ENCODE results near the gene STRADB.
"Not testable (repeated sequence)": the region's sequence is repeated elsewhere in the genome, so short reads cannot be mapped to it uniquely, and the experiment has no call there.

Gene STRADB

DNA sequence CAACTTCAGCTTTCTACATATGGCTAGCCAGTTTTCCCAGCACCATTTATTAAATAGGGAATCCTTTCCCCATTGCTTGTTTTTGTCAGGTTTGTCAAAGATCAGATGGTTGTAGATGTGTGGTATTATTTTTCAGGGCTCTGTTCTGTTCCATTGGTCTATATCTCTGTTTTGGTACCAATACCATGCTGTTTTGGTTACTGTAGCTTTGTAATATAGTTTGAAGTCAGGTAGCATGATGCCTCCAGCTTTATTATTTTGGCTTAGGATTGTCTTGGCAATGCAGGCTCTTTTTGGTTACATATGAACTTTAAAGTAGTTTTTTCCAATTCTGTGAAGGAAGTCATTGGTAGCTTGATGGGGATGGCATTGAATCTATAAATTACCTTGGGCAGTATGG, 23.2 kb upstream of the STRADB start:
- DNase-seq: not testable (repeated sequence)

DNA sequence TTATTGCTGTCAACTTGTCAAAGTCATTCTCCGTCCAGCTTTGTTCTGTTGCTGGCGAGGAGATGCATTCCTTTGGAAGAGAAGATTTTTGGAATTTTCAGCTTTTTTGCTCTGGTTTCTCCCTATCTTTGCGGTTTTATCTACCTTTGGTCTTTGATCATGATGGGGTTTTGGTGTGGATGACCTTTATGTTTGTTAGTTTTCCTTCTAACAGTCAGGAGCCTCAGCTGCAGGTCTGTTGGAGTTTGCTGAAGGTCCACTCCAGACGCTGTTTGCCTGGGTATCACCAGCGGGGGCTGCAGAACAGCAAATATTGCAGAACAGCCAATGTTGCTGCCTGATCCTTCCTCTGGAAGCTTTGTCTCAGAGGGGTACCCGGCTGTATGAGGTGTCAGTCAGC, 21.7 kb upstream of the STRADB start:
- not testable (repeated sequence) for DNase-seq

DNA sequence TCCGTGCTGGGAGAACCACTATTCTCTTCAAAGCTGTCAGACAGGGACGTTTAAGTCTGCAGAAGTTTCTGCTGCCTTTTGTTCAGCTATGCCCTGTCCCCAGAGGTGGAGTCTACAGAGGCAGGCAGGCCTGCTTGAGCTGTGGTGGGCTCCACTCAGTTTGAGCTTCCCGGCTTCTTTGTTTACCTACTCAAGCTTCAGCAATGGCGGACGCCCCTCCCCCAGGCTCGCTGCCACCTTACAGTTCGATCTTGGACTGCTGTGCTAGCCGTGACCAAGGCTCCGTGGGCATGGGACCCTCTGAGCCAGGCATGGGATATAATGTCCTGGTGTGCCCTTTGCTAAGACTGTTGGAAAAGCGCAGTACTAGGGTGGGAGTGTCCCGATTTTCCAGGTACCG, 21.2 kb upstream of the STRADB start:
- DNase-seq: not testable (repeated sequence)

DNA sequence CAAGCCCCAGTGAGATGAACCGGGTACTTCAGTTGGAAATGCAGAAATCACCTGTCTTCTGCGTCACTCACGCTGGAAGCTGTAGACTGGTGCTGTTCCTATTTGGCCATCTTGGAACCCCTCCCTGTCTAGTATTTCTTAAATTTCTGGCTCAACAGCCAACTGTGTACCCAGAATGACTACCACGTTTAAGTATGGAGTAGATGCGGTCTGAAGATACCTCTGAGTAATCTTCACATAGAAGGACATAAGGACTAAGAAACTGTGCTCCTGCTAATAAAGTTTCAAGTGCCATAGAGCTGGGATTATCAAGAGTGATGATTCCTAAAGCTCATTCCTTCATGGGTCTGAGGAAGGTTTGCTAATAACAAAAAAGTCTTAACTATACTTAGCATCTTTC, 20.7 kb upstream of the STRADB start:
- DNase-seq: no peak

DNA sequence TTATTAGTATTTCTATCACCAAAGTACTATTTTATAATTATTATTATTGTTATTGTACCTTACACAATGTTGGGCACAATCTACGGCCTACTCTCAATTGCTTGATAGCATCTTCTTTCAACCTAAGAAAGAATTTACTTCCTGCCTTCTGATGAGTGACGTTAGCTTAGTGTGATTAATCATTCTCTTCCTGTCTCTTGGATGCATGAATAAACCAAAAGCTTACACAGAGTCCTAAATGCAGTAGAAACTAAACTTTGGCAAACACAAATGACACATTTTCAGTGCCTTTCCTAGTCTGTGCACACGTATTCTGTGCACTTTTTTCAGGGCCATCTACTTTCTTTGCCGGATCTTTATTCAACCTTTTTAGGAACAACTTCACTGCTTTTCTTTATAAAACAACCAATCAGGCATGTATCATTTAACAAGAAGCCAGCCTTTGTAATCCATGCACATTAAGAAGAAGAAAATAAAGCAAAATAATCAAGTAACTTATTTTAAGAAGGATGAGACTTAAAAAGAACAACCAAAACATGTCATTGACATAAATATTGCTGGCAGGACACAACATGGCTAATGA, 19.4 kb upstream of the STRADB start:
- no peak for DNase-seq

DNA sequence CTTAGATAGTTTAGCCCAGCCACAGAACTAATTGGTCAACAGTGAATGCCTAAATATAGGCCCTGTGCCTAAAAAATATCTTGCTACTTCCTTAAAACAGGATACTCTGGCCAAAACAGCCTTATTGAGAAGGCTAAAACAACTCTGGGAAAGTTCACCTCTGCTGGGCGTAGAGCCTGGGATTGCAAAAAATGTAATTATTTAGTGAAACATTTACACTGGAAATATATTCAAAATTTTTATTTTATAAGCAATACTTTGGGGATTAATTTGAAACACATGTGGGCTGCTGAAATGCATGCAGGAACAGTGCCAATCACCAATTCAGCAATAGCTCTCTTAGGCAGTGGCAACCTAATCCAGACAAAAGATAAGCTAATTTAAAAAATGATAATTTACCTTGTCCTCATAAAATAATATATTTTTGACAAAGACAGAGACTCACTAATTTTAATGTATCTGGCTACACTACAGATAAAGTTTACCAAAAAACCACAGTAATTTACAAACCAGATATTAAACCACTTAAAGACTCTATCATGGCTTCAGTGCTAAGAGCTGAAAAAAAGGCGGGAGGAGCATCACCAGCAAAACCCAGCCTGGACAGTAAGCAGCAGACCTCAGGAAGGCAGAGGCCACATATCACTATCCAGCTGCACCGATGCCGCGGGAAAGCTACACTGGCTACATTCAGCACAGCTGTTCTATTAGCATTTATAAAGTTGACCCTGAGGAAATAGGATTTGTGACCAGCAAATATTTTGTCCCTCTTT, 18.7 kb upstream of the STRADB start:
- DNase-seq: no peak

DNA sequence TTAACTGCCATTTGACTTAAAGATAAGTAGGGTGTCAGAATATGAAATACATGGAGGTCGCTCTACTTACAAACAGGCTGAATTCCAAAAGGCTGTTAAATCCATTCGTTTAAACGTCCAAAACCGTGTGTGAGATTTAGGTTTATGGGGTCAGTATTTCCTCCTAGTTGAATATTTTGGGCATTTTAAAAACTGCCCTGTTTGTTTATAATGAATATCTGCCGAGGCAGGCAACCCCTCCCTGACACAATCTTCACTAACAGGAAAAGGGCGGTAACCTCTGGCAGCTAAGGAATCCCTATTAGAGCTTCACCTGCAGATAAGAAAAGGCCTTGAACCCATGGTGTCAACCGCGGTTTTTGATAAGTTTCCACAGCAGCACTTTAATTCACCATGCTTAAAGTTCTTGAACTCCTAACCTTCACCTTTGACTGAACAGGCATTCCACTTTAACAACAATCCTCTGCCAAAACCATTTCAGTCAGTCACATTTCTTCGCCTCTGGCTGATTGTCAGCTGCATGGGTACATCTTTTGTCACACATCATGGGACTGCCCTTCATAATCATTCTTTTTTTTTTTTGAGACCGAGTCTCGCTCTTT, 18.0 kb upstream of the STRADB start:
- no peak for DNase-seq

DNA sequence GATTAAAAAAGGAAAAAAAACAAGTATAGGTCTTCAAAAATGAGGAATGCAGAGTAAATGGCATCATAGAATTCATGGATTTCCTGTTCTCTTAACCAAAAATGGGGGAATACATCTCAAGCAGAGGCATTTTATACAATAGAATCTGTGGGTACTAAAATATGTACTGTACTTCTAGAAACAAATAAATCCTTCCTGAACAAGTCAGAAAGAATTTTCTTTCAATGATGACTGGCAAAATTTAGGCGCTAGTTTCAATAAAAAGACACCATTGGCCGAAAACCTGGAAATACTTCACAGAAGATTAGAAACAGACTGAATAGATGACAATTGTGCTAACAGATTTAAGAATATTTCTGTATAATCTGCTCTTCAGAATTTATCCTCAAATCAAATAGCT, 15.4 kb upstream of the STRADB start:
- DNase-seq: no peak

DNA sequence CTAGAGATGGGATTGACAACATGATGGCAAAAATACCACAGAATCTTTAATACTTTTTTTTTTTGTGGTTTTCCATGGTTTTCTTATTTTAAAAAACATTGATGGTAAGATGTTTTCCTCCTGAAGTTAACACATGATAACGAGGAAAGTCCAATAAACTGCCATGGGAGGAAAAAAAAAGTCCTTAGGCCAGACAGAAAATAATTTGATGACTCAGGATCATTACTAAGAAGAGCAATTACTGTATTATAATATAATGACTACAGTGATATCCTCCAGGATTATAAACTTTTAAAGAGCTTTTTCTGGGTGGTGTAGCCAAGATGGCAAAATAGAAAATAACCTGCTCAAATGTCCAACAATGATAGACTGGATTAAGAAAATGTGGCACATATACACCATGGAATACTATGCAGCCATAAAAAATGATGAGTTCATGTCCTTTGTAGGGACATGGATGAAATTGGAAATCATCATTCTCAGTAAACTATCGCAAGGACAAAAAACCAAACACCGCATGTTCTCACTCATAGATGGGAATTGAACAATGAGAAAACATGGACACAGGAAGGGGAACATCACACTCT, 12.1 kb upstream of the STRADB start:
- DNase-seq: not testable (repeated sequence)

DNA sequence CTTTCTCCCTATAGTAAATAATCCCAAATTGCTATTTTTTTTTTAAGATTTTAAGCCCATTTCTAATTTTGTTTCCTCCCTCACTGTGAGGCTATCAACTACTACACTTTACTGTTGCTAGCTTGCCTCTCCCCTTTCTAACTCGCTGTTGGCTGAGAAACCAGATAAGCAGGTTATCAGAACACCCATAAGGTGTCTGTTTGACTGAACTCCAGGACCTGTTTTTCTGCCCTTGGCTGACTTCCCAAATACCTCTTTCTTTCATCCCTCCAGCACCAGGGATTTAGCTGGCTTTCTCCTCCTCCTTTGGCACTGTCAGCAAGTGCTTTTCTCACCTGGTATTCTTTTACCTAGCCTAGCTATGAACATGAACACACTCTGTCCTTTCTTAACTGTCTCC, 11.4 kb upstream of the STRADB start:
- no peak for DNase-seq

DNA sequence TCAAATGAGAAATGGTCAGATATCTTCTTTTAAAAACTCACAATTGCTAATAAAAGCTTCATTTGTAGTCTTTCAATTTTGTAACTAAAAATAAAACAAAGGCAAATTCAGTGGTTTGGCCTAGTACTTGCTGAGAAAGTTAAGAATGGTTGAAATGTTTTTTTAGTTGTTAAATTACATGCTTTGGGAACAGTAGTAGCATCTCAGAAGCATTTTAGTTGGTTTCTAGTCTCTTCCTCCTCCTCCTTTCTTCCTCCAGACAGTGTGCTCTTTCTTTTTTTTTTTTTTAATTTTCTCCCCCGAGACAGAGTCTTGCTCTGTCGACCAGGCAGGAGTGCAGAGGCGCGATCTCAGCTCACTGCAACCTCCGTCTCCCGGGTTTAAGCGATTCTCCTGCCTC, 10.1 kb upstream of the STRADB start:
- no peak for DNase-seq

DNA sequence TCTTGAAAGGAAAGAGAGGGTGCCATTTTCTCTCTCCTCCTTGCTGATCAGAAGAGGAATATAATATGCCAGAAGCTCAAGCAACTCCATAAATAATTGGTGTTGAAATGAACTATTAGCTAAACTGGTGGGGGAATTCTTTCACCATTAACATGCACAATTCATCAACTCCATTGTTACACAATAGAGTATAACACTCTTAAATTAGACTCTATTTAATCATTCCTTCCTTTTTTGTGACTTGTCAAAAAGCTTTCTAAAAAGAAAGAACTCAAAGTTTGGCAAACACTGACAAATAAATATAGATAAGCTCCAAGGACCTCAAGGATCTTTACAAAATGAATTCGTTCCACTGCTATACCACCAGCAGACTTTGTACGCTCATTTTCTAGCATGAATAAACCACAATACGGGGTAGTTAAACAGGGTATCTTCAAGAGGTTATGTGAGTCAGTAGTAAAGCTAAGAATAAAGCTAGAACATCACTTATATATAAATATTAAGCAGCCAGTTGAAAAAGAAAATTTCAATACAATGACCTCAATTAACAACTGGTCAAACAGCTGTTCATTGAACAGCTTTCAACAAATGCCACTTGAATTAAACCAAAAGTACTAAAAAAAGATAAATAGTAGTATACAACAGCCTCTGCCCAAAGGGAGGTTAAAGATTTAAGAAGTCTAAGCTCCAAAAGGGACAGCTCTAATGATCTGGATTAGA, 6.6 kb upstream of the STRADB start:
- no peak for DNase-seq

DNA sequence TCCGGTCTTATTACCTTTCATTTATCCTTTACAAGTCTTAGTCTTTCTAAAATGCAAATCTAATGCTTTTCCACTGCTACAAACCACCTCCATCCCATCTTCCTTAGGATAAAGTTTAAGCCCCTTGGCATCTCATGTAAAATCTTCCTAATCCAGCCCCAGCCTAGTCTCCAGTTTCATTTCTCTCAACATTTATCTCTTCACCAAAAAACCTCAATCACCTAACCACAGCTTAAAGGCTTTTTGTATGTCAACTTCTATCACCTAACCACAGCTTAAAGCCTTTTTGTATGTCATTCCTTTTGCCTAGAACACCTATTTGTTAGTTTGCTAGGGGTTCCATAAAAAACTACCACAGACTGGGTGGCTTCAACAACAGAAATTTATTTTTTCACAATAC, 4.5 kb upstream of the STRADB start:
- no peak for DNase-seq

DNA sequence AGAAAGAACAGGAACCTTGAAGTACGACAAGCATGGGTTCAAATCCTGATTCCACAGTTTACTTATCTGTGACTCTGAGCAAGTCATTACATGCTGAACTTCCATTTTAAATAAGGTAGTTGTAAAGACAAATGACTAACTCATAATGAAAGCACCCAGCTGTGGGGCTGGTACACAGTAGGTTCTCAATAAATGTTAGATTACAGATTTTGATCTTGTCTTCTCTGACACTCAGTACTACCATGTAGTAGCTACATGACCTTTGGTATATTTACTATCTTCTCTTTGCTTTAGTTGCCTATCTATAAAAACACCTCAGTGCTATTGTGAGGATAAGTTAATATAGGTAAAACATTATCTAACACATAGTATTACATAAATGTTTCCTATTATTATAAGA, 3.5 kb upstream of the STRADB start:
- DNase-seq: no peak

DNA sequence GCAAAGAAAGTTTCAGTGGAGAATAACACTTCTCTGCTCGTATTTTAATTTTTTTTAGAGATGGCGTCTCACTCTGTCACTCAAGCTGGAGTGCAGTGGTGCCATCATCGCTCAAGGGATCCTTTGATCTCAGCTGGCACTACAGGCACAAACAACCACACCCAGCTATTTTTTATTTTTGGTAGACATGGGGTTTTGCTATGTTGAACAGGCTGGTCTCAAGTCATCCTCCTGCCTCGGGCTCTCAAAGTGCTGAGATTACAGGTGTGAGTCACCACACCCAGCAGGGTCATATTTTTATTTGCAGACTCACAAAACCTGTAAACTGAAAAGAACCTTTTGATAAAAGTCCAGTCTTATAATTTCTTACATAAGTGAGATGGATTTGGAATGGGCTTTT, 2.8 kb upstream of the STRADB start:
- DNase-seq: no peak

DNA sequence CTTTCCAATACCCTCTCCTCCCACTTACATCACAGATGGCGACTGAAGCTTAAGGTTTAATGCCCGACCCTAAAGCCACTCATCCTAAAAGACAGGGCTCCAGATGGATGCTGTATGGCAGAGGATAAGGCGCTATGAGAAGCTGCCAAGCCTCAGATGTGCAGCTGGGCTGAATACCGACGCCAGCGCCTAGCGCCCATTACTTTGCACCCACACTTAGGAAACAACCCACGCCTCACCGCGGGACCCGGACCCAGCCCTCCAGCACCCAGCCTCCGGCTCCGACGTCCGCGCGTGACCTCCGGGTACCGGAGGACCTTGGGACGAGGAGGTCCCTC, 617 bp upstream of the STRADB start:
- no peak for DNase-seq

DNA sequence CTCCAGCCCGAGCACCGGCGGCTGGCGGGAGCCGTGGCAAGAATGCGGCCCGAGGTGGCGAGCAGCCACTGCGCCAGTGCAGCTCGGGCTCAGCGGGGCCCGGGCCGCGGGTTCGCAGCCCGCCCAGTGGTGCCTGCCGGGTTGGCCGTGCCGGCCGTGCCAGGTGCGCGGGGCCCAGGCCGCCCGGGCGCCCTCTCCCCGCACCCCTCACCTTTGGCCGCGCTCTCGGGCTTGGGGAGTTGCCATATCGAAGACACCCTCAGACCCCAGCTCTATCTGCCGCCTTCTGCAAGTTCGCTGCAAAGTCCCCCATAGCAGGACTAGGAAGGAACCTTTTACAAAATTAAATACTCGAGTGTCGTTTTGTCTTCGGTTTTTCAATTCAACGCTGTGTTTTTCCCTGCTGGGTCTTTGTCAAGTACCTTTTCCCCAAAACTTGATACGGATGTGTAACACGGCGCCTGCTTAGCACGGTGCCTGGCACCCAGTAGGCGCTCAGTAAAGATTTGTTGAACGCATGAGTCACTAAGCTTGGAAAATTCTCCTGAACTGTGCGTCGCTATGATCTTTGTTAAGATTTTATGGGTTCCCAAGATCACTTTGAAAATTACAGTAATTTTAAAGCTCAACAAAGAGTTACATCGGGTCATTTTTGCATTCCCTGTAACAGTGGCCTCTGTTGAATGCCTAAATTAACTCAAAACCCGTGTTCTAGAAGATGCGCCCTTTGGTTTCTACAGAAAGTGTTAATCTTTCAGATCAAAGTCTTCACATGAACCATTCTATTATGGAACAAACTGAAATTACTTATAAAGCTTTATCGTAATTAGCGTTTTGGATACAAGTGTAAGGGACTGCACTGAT, 750 bp downstream of the STRADB start:
- no peak for DNase-seq

DNA sequence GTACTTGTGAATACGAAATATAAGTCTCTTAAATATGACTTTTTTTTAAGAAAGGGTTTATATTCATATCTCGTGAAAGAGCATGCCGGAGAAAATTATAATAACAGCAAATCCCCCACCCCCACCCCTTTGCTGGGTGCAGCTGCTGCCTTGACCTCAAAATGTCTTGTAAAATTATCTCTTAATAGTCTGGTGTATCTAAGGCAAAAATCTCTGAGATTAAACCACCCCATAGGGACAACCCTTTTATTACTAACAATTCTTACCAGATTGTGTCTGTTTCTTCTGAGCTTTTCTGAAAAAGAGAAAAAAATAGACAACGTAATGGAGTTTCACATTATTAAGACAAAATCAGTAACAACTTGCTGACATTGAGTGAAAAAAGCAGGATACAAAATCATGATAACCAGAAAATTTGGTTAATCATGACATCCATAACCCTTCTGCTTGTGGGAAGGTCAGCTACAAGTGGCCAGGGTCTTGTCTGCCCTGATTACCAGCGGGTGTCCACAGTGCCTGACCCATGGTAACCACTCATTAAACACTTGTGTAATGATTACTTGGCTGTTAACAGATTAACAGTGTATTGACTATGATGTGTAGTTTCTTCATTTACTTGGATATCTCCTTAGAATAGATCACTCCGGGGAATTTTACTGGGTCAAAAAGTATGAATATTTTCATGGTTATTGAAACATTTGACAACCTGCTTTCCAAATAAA, 1.5 kb downstream of the STRADB start:
- no peak for DNase-seq

DNA sequence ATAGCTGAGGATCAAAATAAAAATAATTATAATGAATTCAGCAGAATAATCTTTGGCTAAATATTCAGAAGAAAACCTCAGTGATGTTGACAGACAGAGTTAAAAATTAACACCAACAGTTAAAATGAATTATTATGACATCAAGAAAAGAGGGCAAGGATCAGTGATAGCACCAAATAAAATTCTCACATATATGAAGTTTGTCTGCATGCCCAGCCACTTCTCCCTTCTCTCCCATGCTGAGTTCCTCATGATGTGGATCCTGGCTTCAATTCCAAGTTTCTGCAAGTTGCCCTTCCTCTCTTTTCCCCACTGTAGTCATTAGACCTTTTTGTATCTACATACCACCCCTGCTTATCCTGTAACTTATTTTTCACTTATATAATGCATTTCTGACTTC, 6.8 kb downstream of the STRADB start:
- DNase-seq: no peak

DNA sequence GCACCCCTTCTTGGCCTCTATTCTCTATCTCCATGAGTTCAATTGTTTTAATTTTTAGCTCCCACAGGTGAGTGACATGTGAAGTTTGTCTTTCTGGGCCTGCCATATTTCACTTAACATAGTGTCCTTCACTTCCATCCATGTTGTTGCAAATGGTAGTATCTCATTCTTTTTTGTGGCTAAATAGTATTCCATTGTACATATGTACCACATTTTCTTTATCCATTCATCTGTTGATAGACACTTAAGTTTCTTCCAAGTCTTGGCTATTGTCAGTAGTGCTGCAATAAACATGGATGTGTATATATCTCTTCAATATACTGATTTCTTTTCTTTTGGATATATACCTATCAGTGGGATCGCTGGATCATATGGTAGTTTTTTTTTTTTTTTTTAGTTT, 9.0 kb downstream of the STRADB start:
- DNase-seq: no peak

DNA sequence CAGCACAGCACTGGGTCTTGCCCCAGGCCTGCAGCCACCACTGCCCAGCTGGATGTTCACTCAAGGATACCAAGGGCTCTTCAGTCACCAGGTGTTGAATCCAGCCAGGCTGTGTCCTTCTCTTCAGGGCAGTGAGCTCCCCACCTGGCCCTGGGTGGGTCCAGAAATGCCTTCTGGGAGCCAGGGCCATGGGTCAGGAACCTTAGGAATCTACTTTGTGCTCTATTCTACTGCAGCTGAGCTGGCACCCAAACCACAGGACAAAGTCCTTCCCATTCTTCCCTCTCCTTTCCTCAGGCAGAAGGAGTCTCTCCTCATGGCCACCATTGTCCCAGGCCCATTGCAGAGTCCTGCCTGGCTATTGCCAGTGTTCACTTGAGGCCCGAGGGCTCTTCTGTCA, 13.0 kb downstream of the STRADB start:
- no peak for DNase-seq
